GM11168 (cell line): ENCODE results near the gene PXMP4.

Experiments
- in situ Hi-C: fragments of 300-500 bp; cut with MboI; formaldehyde crosslinking; loops from one replicate; pipeline ENCODE4 v1.12.0; 2022; ENCODE audit warnings: low sequenced_read_pairs; ENCODE audit not compliant: unreplicated experiment

PXMP4 gene

DNA sequence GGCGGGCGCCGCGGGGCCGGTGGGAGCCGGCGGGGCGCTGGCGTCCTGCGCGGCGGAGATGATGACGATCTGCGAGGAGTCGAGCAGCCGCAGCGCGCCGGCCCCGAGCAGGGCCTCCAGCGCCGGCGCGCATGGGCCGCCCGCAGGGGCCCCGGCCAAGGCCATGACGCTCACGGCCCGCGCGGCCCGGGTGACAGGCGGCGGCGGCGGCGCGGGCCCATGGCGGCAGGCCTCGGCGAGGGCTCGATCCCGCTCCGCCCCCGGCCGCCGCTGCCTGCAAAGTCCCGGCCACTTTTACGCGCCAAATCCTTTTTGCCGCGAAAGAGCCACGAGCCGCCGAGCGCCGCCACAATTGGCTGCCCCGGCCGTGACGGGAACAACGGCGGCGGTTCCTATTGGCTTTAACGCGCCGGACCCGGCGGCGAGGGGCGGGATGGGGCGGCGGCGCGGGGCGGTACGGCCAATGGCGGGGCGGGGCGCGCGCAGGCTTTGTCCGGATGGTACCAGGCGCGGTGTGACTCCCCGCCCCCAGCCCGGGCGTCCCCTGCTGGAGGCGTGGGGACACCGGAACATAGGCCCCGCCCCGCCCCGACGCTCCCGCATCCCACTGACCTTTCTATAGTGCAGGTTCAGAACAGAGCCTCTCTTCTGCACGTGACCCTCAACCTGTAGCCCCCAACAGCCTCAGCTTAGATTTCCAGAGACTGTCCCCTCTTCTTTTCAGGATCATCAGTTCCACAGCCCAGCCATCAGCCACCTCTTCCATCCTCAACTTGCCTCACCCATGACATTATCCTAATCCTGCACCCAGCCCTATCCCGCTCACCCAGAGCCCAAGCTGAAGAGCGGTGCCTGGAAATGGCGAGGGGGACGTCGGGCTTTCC, 33.8 kb downstream of the PXMP4 start, which contains the start of gene E2F1:
TSS of gene E2F1 (minus strand) at position 286 of the 884 bp plus-strand sequence. CDS start at position 165, 121 bp downstream.
- in situ Hi-C loops, result no loop called here

- in situ Hi-C loops, result no loop called here
These were observed 34.6 kb downstream of the PXMP4 start for GRCh38 chr20:33685328-33686099.

DNA sequence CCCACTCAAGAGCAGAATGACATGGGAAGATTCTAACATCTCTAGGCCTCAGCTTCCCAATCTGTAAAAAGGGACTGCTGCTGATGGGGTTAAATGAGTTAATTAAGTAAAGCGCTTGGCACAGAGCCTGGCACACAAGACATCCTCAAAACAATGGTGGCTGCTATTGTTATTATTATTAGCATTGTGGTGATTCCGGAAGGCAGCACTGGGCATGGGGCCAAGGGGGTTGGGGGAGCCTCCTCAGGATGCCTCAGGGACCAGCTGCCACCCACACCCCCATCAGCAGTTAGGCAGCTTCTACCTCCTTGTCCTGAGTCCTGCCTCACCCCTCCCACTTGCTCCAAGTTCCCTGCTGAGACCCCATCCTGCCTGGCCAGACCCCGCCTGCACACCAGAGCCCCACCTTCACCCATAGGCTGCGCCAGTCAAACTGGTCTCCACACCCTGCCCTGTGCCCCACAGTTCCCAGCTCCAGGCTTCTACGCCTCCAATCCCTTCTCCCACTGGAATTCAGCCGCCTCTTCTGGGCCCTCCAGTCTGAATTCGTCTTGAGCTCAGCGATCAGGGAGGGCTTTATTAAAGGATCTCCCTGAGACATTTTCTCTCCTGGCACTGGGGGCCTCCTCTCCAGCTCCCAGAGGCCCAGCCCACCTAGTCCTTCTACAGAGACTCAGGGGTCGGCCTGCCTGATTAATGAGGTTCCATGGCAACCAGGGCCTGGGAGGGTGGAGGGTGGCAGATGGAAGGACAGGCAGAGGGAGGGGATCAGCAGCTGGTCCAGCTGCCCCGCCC, 35.4 kb downstream of the PXMP4 start:
- in situ Hi-C loops, result no loop called here

GRCh38 chr20:33681728-33682353, 38.3 kb downstream of the PXMP4 start:
- in situ Hi-C loops, result no loop called here

DNA sequence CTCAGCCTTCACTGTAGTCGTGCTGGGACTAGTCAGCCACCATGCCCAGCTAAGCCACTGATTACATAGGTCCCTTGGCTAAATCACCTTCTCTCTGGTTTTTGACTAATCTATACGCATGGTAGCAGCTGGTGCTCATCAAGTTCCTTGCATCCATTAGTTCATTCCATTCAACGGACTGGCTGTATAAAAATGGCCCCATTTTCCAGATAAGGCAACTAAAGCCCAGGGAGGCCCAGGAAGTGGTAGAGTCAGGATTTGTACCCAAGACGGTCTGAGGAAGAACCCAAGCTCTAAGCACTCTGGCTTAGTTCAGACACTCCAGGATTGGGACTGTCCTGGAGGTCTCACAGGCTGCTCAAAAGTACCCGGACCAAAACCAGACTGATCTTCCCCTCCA, 38.8 kb downstream of the PXMP4 start:
- in situ Hi-C loops, result no loop called here

GRCh38 chr20:33680686-33681085, 39.4 kb downstream of the PXMP4 start:
- in situ Hi-C loops, result no loop called here

DNA sequence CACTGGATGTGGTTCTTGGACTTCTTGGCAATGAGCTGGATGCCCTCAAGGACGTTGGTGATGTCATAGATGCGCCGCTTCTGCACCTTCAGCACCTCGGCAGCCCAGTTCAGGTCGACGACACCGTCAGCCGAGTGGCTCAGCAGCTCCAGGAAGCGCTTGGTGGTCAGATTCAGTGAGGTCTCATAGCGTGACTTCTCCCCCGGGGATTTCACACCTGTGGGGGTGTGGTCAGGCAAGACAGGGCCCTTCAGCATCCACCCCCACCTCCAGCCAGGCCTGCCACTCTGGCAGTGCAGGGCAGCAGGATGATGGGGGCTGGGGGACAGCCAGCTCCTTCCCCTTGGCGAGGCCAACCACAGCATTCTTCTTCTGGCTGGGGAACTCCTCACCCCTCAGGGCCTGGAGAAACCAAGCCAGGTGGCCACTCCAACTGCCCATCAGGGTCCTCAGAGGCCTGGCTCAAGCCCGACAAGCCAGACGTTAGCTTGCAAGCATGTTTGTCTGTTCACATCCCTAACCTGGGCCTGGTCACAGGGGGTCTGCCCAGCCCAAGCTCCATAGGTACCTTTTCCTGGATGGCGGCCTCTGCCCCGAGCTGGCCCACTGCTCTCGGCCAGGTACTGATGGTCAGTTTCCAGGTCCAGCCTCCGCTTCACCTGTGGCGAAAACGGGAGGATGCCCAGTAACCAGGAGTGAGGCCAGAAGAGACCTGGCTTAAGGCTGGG, 40.2 kb downstream of the PXMP4 start:
- in situ Hi-C loops, result no loop called here

DNA sequence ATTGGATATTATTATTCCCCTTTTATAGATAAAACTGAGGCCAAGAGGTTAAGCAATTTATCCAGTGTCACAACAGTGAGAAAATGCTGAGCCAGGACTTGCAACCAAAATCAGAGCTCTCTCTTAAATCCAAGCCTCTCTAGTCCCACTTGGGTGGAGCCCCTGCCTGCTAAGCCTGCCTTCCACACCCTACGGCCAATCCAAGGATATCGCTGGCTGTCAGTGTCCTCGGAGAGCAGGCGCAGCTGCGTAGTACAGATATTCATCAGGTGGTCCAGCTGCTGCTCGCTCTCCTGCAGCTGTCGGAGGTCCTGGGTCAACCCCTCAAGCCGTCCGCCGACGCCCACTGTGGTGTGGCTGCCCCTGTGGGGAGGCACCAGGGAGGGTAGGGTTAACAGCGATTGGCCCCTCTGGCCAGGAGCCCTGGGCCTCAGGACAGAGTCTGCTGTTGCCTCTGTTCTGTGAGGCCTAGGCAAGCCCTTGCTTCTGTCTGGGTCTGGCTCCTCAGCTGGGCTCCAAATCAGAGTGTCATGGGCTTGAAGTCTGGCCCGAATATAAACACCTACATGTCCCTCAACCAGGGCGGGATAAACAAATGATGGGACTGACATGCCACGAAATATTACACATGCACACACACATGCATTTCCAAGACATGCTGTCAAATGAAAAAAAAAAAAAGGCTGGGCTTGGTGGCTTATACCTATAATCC, 42.0 kb downstream of the PXMP4 start:
- in situ Hi-C loops, result no loop called here

DNA sequence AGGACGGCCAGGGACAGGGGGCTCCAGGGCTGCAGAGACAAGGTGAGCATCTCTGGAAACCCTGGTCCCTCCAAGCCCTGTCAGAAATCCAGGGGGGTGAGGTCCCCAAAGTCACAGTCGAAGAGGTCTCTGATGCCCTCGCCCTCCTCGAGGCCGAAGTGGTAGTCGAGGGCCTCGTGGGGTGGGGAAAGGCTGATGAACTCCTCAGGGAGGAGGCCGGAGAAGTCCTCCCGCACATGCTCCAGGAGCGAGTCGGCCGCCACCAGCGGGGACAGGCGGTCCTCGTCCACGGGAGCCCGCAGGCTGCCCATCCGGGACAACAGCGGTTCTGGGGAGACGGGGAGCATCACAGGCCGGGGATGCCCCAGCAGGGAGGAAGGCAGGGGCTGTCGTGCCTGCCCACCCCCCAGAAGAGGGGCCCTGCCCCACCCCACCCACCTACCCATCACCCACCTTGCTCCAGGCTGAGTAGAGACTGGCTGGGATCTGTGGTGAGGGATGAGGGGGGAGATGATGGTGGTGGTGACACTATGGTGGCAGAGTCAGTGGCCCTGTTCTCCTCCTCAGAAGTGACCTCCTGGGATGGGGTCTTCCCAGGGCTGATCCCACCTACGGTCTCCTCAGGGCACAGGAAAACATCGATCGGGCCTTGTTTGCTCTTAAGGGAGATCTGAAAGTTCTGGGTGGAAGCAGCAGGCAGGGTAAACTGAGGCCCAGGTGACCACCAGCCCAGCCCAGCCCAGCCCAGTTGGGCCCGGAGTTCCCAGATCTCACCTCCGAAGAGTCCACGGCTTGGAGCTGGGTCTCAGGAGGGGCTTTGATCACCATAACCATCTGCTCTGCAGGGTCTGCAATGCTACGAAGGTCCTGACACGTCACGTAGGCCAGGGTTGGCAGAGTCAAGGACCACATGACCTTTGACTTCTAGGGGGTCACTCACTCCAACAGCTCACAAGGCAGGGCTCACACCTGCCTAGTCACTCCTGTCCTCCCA, 43.2 kb downstream of the PXMP4 start:
- in situ Hi-C loops, result no loop called here

DNA sequence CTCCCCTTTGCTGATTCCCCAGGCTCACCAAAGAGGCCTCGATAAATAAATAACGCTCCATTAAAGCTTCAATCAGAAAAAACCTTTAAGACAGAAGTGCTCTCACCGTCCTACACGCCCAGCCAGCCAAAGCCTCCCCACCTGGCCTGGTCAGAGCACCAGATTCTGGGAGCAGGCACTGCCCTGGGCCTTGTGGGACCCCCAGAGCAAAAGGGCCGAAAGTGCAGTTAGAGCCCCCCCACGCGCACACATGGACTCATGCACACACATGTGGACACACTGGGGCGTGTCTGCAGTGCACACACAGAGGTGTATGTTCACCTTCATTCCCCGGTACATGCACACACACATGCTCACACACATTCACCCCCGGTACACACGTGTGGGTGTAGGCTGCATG, 44.0 kb downstream of the PXMP4 start:
- in situ Hi-C loops, result no loop called here

DNA sequence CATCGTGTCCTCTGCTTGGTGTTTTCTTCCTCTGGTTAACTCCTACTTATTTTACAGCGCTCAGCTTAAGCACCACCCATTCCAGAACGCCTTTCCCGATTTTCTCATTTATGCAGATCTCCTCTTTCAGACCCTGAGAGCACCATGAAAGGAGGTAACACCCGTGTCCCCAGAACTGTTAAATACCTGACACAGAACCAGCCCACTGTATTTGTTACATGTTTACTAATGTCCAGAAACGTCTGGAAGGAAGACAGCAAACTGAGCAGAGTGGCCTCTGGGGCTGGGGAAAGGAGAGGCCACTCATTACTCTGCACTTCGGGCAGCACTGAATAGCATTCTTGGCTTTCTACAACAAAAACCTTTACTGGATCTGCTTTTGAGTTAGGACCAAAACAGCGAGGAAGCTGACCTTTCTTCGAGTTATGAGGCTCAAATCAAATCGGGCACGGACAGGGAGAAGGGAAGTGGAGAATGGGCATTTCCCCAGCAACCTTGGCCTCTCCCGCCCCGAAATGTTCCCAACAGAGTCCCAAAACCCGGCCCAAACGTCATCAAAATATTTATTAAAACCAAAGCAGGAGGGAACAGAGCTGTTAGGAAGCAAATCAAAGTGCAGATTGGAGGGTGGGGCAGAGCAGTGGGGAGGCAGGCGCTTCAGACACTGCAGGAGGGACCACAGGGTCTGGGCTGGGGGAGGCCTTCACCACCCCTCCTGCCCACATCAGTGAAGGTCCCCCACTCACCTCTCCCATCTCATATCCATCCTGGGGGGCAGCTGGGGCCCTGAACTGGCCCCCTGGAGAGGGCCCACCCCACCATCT, 44.8 kb downstream of the PXMP4 start:
- in situ Hi-C loops, result no loop called here

GRCh38 chr20:33674294-33675135, 45.6 kb downstream of the PXMP4 start, which contains the start of gene NECAB3:
Gene NECAB3, minus strand, starts transcription at chr20:33674428. Its CDS starts 76 bp downstream, at chr20:33674352.
- in situ Hi-C loops, result no loop called here

- in situ Hi-C loops, result no loop called here
These were observed 46.5 kb downstream of the PXMP4 start for GRCh38 chr20:33673410-33674293.

DNA sequence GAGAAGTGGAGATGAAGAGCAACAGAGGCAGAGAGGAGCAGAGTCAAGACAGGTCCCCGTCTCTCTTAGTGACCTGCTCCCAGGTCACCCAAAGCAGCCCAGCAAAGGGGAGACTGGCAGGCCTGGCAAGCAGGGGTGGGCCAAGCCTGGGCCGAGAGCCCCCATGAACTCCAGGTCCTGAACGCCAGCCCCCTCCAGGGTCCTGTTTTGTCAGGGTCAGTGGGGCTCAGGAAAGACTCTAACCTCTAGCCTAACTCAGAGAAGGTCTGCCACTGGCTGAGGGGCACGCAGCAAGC, 47.0 kb downstream of the PXMP4 start:
- in situ Hi-C loops, result no loop called here
